GM12878 (cell line): ENCODE data around the gene PREP. TPM values are rescaled to one million over a fixed set of nuclear protein-coding genes. Genes with fewer than 3 reads are reported as not detected.
A peak's percentile ranks its signal among the peaks of the same experiment; 100 is the strongest.

Source experiments
- ATAC-seq: fragments of 200-7000 bp; cut with Tn5 transposase; 3 replicates; pipeline ENCODE4 v1.9.1; 2020; ENCODE audit warnings: mild to moderate bottlenecking, moderate library complexity
- BruUV-seq: library from RNA; stranded (reverse); fragments of 400-500 nt; replicated peaks from 2 replicates; lab custom pipeline; 2021; lab: Mats Ljungman, UMichigan
- CTCF ChIA-PET: fragments of 300-600 bp; sonication (Branson Sonifier 250); formaldehyde crosslinking; extraction: SDS; loops from one replicate; lab custom pipeline; 2021; ENCODE audit warnings: inconsistent platforms; lab: Yijun Ruan, JAX
- POLR2A ChIA-PET: fragments of 350-600 bp; formaldehyde crosslinking; extraction: SDS; loops from one replicate; lab custom pipeline; 2021; ENCODE audit warnings: inconsistent platforms; lab: Charles Lee
- RAD21 ChIA-PET: fragments of 300-600 bp; sonication (Branson Sonifier 250); formaldehyde crosslinking; loops from one replicate; lab custom pipeline; 2023; ENCODE audit warnings: antibody characterized with exemption; ENCODE audit not compliant: unreplicated experiment; lab: Charles Lee
- SMC1A ChIA-PET: fragments of 300-600 bp; sonication (Branson Sonifier 250); formaldehyde crosslinking; loops from one replicate; lab custom pipeline; 2023; ENCODE audit not compliant: unreplicated experiment, uncharacterized antibody; lab: Charles Lee
- DNase-seq: peaks from one replicate; pipeline ENCODE4 v3.0.0-alpha.2; 2011; ENCODE audit warnings: low read depth, low spot score
- FAIRE-seq: peaks from 3 replicates; lab custom pipeline; 2011; peaks lifted over from hg19 to GRCh38; lab: Jason Lieb, UNC
- H2AFZ ChIP-seq: 2 replicates; pipeline ENCODE4 v1.6.0; 2011; ENCODE audit warnings: low read depth, low read length, control low read depth; ENCODE audit not compliant: control insufficient read depth
- H3K27ac ChIP-seq: 2 replicates; pipeline ENCODE4 v1.5.1; 2011; ENCODE audit warnings: control low read depth; ENCODE audit not compliant: control insufficient read depth, insufficient read depth
- H3K27me3 ChIP-seq, 2 experiments: replicated peaks in 1 of 2; 2 replicates each; pipeline versions ENCODE4 v1.6.0 to v1.6.1; 2011; ENCODE audit warnings: low read length in 1 of 2; ENCODE audit not compliant: control insufficient read depth in 2 of 2, insufficient read depth in 2 of 2
- H3K36me3 ChIP-seq, 2 experiments: 2 replicates each; pipeline ENCODE4 v1.5.1; 2011; ENCODE audit warnings: low read length in 1 of 2; ENCODE audit not compliant: control insufficient read depth in 2 of 2, insufficient read depth in 2 of 2
- H3K4me1 ChIP-seq: 2 replicates; pipeline ENCODE4 v1.6.1; 2011; ENCODE audit warnings: mild to moderate bottlenecking, low read length, moderate library complexity, mixed read lengths; ENCODE audit not compliant: control insufficient read depth, insufficient read depth
- H3K4me2 ChIP-seq: 2 replicates; pipeline ENCODE4 v1.6.0; 2011; ENCODE audit warnings: control low read depth; ENCODE audit not compliant: control insufficient read depth, insufficient read depth
- H3K4me3 ChIP-seq: fragments of 200-600 bp; sonication (generic); 2 replicates; pipeline ENCODE4 v1.5.1; 2016
- H3K79me2 ChIP-seq: 2 replicates; pipeline ENCODE4 v1.6.0; 2011; ENCODE audit warnings: low read length; ENCODE audit not compliant: control insufficient read depth, insufficient read depth
- H3K9ac ChIP-seq: 2 replicates; pipeline ENCODE4 v1.8.0; 2011; ENCODE audit warnings: low read length, control low read depth, mixed read lengths; ENCODE audit not compliant: control insufficient read depth, insufficient read depth
- H3K9me3 ChIP-seq: replicated peaks from 3 replicates; pipeline ENCODE4 v1.5.1; 2011; ENCODE audit warnings: mild to moderate bottlenecking, low read length; ENCODE audit not compliant: control insufficient read depth, insufficient read depth
- H4K20me1 ChIP-seq: 2 replicates; pipeline ENCODE4 v1.6.0; 2011; ENCODE audit not compliant: control insufficient read depth, insufficient read depth
- BHLHE40 ChIP-seq, 2 experiments: fragments of 450-650 bp in 1 of 2; IDR thresholded peaks; 2 replicates each; pipeline ENCODE4 v1.6.1; 2011 to 2017; ENCODE audit warnings: low read depth in 2 of 2, borderline replicate concordance in 1 of 2, improper control_type of control experiment in 1 of 2, low read length in 1 of 2, mild to moderate bottlenecking in 1 of 2
- CREB1 ChIP-seq: IDR thresholded peaks from 2 replicates; pipeline ENCODE4 v1.6.1; 2012; ENCODE audit warnings: low read depth, mild to moderate bottlenecking, inconsistent platforms
- EED ChIP-seq: sonication (generic); IDR thresholded peaks from 2 replicates; pipeline ENCODE4 v1.6.1; 2016; ENCODE audit warnings: antibody characterized with exemption, low read depth
- HDAC2 ChIP-seq: fragments of 200-600 bp; sonication (generic); IDR thresholded peaks from 2 replicates; pipeline ENCODE4 v1.6.1; 2017
- HDGF ChIP-seq: fragments of 450-650 bp; IDR thresholded peaks from 2 replicates; pipeline ENCODE4 v1.6.1; 2016; ENCODE audit warnings: antibody characterized with exemption
- MYC ChIP-seq: IDR thresholded peaks from 2 replicates; pipeline ENCODE4 v1.6.1; 2011; ENCODE audit warnings: mild to moderate bottlenecking, low read length, moderate library complexity, inconsistent platforms; ENCODE audit not compliant: insufficient read depth, insufficient replicate concordance, insufficient read length, severe bottlenecking
- RUNX3 ChIP-seq: IDR thresholded peaks from 2 replicates; pipeline ENCODE4 v1.6.1; 2012; ENCODE audit warnings: low read length, inconsistent platforms
- SUPT20H ChIP-seq: IDR thresholded peaks from 2 replicates; pipeline ENCODE4 v1.6.1; 2011; ENCODE audit warnings: low read depth, mild to moderate bottlenecking, low read length, moderate library complexity, borderline replicate concordance; ENCODE audit not compliant: control insufficient read depth
- TCF12 ChIP-seq: IDR thresholded peaks from 2 replicates; pipeline ENCODE4 v1.6.1; 2011; ENCODE audit warnings: low read depth, mild to moderate bottlenecking, low read length
- YY1 ChIP-seq: IDR thresholded peaks from 2 replicates; pipeline ENCODE4 v1.6.1; 2011; ENCODE audit warnings: low read depth, mild to moderate bottlenecking, low read length
- WGBS: methylation state at CpG from one replicate; pipeline ENCODE4 v1.1.6; 2016; ENCODE audit warnings: low lambda C conversion rate; ENCODE audit not compliant: insufficient replicate concordance, insufficient coverage; ENCODE audit errors: missing lambda C conversion rate; 5-methylcytosine and 5-hydroxymethylcytosine counted together
- in situ Hi-C: fragments of 300-500 bp; cut with MboI; formaldehyde crosslinking; loops from 9 replicates; pipeline ENCODE4 v1.14.3; 2018; ENCODE audit warnings: mixed read lengths
- intact Hi-C: fragments of 100-400 bp; cut with micrococcal nuclease; formaldehyde crosslinking; loops from one replicate; pipeline ENCODE4 v1.14.2; 2022; ENCODE audit not compliant: unreplicated experiment
- polyA plus RNA-seq, 11 experiments: library from polyadenylated mRNA; depleted of rRNA in 4 of 11; unstranded in 6 of 11; stranded (reverse) in 5 of 11; fragments of >200 nt; fragmentation: Nextera tagmentation in 4 of 11; fragmentation: Illumina TruSeq in 1 of 11; extraction: Ambion mirVana in 4 of 11; extraction: Trizol in 1 of 11; gene quantifications; 1 replicate in 1 of 11; 2 replicates in 10 of 11; pipeline versions ENCODE4 v1.2.1 to v1.2.3, GENCODE V29; 2011 to 2016; ENCODE audit warnings: inconsistent platforms in 2 of 11, missing spikeins in 2 of 11, low read depth in 1 of 11
- total RNA-seq, 4 experiments: library from RNA; depleted of rRNA in 3 of 4; stranded (reverse); fragments of >200 nt in 3 of 4; fragmentation: Illumina TruSeq in 1 of 4; extraction: Trizol in 1 of 4; gene quantifications; 2 replicates each; pipeline versions ENCODE4 v1.2.1 to v1.2.3, GENCODE V29; 2013 to 2021
- TF ChIP-seq, protein P1 (sequence below): IDR thresholded peaks from 2 replicates; pipeline ENCODE4 v1.6.1; 2011; ENCODE audit warnings: borderline replicate concordance, low read depth, mild to moderate bottlenecking, moderate library complexity, mixed read lengths, low read length; ENCODE audit not compliant: insufficient read depth; ENCODE audit errors: extremely low read length
- TF ChIP-seq, protein P2 (sequence below): IDR thresholded peaks from 2 replicates; pipeline ENCODE4 v1.6.1; 2012; ENCODE audit warnings: mild to moderate bottlenecking, low read depth, low read length
- TF ChIP-seq, protein P3 (sequence below): fragments of 450-650 bp; IDR thresholded peaks from 2 replicates; pipeline ENCODE4 v1.6.1; 2016; ENCODE audit warnings: mild to moderate bottlenecking
- TF ChIP-seq, protein P4 (sequence below): IDR thresholded peaks from 2 replicates; pipeline ENCODE4 v1.6.1; 2012; ENCODE audit warnings: low read length, inconsistent platforms

The PREP gene
- total and polyA plus RNA-seq, 10 of the 15 experiments (the other 5 are each of a cell fraction or from before 2014, with no cell fraction given) = 6.5 to 33.6 (median 18.1) TPM

DNA sequence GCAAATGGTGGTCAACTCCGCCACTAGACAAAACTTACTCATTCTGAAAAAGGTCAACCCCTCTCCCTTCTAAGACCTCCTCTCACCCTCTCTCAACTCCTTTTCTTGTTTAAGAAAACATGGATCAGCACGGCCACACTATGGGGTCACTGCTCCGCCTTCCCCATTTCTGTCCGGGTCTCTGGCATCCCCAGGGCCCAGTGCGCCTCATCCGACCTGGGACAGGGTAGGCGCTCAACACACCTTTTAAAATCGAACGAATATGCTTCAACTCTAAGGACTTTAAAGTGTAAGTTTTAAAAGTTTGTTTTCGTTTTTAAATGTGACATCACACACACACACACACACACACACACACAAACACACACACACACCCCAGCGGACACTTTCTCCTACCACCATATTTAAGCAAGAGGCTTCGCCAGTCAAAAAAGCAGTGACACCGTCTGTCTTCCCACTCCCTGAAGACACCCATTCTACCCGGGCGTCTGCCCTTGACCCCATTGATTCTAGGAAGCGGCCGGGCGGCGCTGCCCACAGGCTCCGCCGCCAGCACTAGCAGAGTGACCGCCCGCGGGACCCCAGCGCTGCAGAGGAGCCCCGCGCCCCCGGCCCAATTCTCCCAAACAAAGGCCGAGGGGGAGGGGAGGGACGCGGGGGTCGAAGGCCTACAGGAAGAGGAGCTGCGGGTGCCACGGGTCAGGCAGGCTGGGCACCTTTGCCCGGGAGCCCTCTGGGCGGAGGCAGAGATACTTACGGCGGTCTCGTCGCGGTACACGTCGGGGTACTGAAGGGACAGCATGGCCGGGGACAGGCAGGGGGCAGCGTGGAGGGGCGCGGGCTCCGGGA is 568 bp downstream of the PREP start:
- no peaks in the 10 kb centered on the region for H4K20me1 ChIP-seq
- DNase-seq (no peak), ATAC-seq (peak; percentile 24), FAIRE-seq (no peak)
- WGBS = under 1% methylated on average over 48 of the region's 48 CpGs
- intact Hi-C loops (no loop called here), in situ Hi-C loops (no loop called here)
- ChIA-PET RAD21 (interaction anchor here (0.9 to 2.4 kb wide), 7 partner anchors 8 to 325 kb away, joined by 3 to 12 read pairs (median 3); no protein-coding TSS in a partner anchor), POLR2A (interaction anchor here (0.5 kb wide), 1 partner anchor 253 kb away, joined by 3 read pairs; no protein-coding TSS in a partner anchor), SMC1A (interaction anchor here (1.0 to 2.5 kb wide), 3 partner anchors 86 to 314 kb away, joined by 3 to 13 read pairs (median 3); no protein-coding TSS in a partner anchor), CTCF (interaction anchor here (0.8 to 2.8 kb wide), 16 partner anchors 9 to 821 kb away, joined by 3 to 12 read pairs (median 4); no protein-coding TSS in a partner anchor)
- peak overlapping the region; percentile 47 for H3K27ac ChIP-seq
- H3K4me2 ChIP-seq = peak overlapping the region; percentile 97
- no peaks in the 10 kb centered on the region; a peak in 1 of 4 replicates for H3K27me3 ChIP-seq
- H3K36me3 ChIP-seq = peaks cover 0 to 2% of the 10 kb centered on the region in 2 experiments; a peak in 2 of 4 replicates
- peak overlapping the region; percentile 66 for H2AFZ ChIP-seq
- peaks cover 2% of the 10 kb centered on the region; the same call in 1 of the 2 replicates for H3K4me1 ChIP-seq
- no TSS peak for BruUV-seq
- H3K9me3 ChIP-seq = no peaks in the 10 kb centered on the region
- peaks cover 33% of the 10 kb centered on the region for H3K79me2 ChIP-seq
- H3K9ac ChIP-seq = peak overlapping the region; percentile 78
- peak overlapping the region; percentile 100 for H3K4me3 ChIP-seq
- TF ChIP-seq MYC (peak; percentile 15), HDGF (no peak), YY1 (peak; percentile 12; the same call in 1 of the 2 replicates), BHLHE40 (IDR thresholded peaks at IDR 0.05; ENCODE audit: borderline replicate concordance in 1 of 2, low read depth in 2 of 2, low read length in 1 of 2) (no peak), RUNX3 (peak; percentile 8; the same call in 1 of the 2 replicates), SUPT20H (no peak), EED (0 out of 2 replicates have a peak, but pooled peaks have one; percentile 16), HDAC2 (no peak), CREB1 (0 out of 2 replicates have a peak, but pooled peaks have one; percentile 35), TCF12 (no peak)
- TF ChIP-seq, protein P1, sequence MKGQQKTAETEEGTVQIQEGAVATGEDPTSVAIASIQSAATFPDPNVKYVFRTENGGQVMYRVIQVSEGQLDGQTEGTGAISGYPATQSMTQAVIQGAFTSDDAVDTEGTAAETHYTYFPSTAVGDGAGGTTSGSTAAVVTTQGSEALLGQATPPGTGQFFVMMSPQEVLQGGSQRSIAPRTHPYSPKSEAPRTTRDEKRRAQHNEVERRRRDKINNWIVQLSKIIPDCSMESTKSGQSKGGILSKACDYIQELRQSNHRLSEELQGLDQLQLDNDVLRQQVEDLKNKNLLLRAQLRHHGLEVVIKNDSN = no peak
- TF ChIP-seq, protein P2, sequence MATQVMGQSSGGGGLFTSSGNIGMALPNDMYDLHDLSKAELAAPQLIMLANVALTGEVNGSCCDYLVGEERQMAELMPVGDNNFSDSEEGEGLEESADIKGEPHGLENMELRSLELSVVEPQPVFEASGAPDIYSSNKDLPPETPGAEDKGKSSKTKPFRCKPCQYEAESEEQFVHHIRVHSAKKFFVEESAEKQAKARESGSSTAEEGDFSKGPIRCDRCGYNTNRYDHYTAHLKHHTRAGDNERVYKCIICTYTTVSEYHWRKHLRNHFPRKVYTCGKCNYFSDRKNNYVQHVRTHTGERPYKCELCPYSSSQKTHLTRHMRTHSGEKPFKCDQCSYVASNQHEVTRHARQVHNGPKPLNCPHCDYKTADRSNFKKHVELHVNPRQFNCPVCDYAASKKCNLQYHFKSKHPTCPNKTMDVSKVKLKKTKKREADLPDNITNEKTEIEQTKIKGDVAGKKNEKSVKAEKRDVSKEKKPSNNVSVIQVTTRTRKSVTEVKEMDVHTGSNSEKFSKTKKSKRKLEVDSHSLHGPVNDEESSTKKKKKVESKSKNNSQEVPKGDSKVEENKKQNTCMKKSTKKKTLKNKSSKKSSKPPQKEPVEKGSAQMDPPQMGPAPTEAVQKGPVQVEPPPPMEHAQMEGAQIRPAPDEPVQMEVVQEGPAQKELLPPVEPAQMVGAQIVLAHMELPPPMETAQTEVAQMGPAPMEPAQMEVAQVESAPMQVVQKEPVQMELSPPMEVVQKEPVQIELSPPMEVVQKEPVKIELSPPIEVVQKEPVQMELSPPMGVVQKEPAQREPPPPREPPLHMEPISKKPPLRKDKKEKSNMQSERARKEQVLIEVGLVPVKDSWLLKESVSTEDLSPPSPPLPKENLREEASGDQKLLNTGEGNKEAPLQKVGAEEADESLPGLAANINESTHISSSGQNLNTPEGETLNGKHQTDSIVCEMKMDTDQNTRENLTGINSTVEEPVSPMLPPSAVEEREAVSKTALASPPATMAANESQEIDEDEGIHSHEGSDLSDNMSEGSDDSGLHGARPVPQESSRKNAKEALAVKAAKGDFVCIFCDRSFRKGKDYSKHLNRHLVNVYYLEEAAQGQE = 0 out of 2 replicates have a peak, but pooled peaks have one; percentile 51
- TF ChIP-seq, protein P3, sequence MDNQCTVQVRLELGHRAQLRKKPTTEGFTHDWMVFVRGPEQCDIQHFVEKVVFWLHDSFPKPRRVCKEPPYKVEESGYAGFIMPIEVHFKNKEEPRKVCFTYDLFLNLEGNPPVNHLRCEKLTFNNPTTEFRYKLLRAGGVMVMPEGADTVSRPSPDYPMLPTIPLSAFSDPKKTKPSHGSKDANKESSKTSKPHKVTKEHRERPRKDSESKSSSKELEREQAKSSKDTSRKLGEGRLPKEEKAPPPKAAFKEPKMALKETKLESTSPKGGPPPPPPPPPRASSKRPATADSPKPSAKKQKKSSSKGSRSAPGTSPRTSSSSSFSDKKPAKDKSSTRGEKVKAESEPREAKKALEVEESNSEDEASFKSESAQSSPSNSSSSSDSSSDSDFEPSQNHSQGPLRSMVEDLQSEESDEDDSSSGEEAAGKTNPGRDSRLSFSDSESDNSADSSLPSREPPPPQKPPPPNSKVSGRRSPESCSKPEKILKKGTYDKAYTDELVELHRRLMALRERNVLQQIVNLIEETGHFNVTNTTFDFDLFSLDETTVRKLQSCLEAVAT = peak; percentile 81
- TF ChIP-seq, protein P4, sequence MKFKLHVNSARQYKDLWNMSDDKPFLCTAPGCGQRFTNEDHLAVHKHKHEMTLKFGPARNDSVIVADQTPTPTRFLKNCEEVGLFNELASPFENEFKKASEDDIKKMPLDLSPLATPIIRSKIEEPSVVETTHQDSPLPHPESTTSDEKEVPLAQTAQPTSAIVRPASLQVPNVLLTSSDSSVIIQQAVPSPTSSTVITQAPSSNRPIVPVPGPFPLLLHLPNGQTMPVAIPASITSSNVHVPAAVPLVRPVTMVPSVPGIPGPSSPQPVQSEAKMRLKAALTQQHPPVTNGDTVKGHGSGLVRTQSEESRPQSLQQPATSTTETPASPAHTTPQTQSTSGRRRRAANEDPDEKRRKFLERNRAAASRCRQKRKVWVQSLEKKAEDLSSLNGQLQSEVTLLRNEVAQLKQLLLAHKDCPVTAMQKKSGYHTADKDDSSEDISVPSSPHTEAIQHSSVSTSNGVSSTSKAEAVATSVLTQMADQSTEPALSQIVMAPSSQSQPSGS = peak; percentile 27; the same call in 1 of the 2 replicates
